Measurements from ENCODE around the gene MDFI.
A peak's percentile ranks its signal among the peaks of the same experiment; 100 is the strongest.

The MDFI gene

DNA sequence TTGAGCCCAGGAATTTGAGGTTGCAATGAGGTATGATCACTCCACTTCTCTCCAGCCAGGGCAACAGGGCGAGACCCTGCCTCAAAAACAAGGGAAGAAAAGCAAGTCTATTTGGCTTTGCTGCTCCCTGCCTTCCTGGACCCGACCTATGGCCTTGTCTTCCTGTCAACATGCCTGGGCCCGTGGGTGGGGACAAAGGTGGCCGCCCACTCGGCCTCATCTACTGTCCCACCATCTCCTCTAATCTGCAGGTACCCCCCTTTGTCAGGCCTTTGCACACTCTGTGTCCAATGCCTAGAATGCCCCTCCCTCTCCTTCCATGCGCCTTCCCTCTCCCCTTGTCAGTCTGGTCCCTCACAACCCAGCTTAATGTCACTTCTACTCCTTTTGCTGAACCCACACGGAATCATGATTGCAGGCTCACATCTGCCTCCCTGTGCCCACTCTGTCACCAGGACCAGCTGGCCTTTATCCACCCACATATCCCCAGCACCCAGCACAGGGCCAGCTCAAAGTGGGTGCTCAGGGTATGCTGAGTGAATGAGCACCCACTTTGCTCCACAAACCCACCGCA is 40.3 kb downstream of the MDFI start:
- no peaks in the 10 kb centered on the region for H3K9me3 ChIP-seq (ENCODE audit: control insufficient read depth, low read length)
- peaks cover 9% of the 10 kb centered on the region for H3K4me1 ChIP-seq (ENCODE audit: control insufficient read depth, insufficient read depth, low read length, poor library complexity, severe bottlenecking)
- no peaks in the 10 kb centered on the region for H3K27me3 ChIP-seq (replicated peaks; ENCODE audit: control insufficient read depth, insufficient read depth, low read length, poor library complexity, severe bottlenecking)
- H3K4me3 ChIP-seq (ENCODE audit: insufficient read depth, low read depth, low read length, poor library complexity, severe bottlenecking) = no peak overlapping the region
- no peaks in the 10 kb centered on the region for H3K36me3 ChIP-seq (ENCODE audit: control insufficient read depth, insufficient read depth, low read length)
- no peak for DNase-seq
- no peak overlapping the region for H3K27ac ChIP-seq (ENCODE audit: insufficient read depth, low read length, poor library complexity, severe bottlenecking)

DNA sequence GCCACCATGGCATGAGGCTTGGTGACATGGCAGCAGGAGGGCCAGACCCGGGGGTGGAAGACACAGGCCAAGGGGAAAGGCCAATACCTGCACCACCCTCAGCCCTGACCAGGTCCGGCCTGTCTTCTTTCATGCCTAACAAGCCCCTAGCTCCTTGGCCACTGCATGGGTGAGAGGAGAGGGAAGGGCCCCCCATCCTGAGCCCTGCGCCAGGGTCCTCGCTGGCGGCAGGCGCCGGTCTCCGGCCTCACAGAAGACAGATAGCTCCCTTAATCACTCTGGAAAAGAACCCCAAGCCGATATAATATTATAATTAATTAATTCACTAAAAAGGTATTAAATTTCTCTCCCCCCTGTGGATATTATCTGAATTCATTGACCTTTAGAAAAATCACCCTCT is 41.4 kb downstream of the MDFI start:
- Histone ChIP-seq H3K4me3 (ENCODE audit: insufficient read depth, low read depth, low read length, poor library complexity, severe bottlenecking) (no peak overlapping the region), H3K9me3 (ENCODE audit: control insufficient read depth, low read length) (no peaks in the 10 kb centered on the region), H3K4me1 (ENCODE audit: control insufficient read depth, insufficient read depth, low read length, poor library complexity, severe bottlenecking) (peaks cover 14% of the 10 kb centered on the region), H3K36me3 (ENCODE audit: control insufficient read depth, insufficient read depth, low read length) (no peaks in the 10 kb centered on the region), H3K27me3 (replicated peaks; ENCODE audit: control insufficient read depth, insufficient read depth, low read length, poor library complexity, severe bottlenecking) (no peaks in the 10 kb centered on the region), H3K27ac (ENCODE audit: insufficient read depth, low read length, poor library complexity, severe bottlenecking) (no peak overlapping the region)
- no peak for DNase-seq

DNA sequence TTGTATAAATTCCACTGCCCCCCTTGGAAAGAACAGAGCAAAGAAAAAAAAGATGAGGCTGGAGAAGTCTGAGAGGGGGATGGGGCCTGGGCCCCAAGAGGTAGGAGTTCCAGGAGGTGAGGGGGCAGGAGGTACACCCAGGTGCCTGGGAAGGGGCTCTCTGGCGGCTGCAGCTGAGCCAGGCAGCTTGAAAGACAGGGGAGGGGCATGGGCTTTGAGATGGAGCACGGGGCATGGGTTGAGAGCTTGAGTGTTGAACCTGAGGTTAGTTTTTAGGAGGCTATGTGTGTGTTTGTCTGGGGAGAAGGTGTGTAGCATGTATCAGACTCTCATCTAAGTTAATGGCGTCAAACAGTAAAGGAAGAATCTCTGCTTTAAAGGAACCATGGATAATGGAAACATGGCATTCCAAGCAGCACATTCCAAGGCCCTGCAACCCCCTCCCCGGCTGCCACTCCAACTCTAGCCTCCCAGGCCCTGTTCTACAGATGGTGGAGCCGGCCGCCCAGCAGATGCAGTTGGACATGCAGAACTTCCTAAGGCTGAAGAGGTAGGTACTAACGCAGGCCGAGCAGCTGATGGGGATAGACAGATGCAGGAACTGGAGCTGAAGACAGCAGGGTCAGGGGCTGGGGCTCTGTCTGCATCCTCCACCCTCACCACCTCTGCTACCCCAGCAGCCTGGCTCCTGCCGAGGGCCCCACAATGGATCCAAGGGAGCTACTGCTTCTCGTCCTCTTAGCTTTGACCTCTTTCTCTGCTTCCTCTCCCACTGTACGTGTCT is 42.1 kb downstream of the MDFI start:
- Histone ChIP-seq H3K27me3 (replicated peaks; ENCODE audit: control insufficient read depth, insufficient read depth, low read length, poor library complexity, severe bottlenecking) (no peaks in the 10 kb centered on the region), H3K4me1 (ENCODE audit: control insufficient read depth, insufficient read depth, low read length, poor library complexity, severe bottlenecking) (peaks cover 14% of the 10 kb centered on the region), H3K4me3 (ENCODE audit: insufficient read depth, low read depth, low read length, poor library complexity, severe bottlenecking) (no peak overlapping the region)

DNA sequence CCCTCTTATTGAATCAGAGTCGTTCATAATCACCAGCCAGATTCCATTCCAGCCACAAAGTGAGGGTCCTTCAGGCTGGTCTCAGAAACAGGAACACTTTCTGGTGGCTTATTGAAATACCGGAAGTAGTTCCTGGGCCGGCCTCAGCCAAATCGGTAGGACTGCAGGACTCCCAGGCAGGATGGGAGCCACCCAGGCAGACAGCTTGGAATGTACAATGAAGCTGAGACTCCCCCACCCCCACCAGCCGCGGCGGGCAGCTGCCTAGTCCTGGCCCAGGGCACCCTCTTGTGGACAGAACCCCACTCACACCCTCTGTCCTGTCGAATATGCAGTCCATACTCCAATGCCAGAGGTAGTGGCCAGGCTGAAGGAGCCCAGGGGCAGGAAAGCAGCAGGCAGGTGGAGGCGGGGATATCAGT is 43.8 kb downstream of the MDFI start:
- Histone ChIP-seq H3K27ac (ENCODE audit: insufficient read depth, low read length, poor library complexity, severe bottlenecking) (no peak overlapping the region), H3K27me3 (replicated peaks; ENCODE audit: control insufficient read depth, insufficient read depth, low read length, poor library complexity, severe bottlenecking) (no peaks in the 10 kb centered on the region), H3K36me3 (ENCODE audit: control insufficient read depth, insufficient read depth, low read length) (peaks cover 8% of the 10 kb centered on the region), H3K4me3 (ENCODE audit: insufficient read depth, low read depth, low read length, poor library complexity, severe bottlenecking) (no peak overlapping the region), H3K4me1 (ENCODE audit: control insufficient read depth, insufficient read depth, low read length, poor library complexity, severe bottlenecking) (peaks cover 14% of the 10 kb centered on the region), H3K9me3 (ENCODE audit: control insufficient read depth, low read length) (no peaks in the 10 kb centered on the region)
- peak; percentile 17 to 36 (median 20) for DNase-seq

More for the DNA sequence above, 42.1 kb downstream of the MDFI start:
- Histone ChIP-seq H3K27ac (ENCODE audit: insufficient read depth, low read length, poor library complexity, severe bottlenecking) (no peak overlapping the region), H3K9me3 (ENCODE audit: control insufficient read depth, low read length) (no peaks in the 10 kb centered on the region), H3K36me3 (ENCODE audit: control insufficient read depth, insufficient read depth, low read length) (peaks cover 3% of the 10 kb centered on the region)
- DNase-seq = no peak

DNA sequence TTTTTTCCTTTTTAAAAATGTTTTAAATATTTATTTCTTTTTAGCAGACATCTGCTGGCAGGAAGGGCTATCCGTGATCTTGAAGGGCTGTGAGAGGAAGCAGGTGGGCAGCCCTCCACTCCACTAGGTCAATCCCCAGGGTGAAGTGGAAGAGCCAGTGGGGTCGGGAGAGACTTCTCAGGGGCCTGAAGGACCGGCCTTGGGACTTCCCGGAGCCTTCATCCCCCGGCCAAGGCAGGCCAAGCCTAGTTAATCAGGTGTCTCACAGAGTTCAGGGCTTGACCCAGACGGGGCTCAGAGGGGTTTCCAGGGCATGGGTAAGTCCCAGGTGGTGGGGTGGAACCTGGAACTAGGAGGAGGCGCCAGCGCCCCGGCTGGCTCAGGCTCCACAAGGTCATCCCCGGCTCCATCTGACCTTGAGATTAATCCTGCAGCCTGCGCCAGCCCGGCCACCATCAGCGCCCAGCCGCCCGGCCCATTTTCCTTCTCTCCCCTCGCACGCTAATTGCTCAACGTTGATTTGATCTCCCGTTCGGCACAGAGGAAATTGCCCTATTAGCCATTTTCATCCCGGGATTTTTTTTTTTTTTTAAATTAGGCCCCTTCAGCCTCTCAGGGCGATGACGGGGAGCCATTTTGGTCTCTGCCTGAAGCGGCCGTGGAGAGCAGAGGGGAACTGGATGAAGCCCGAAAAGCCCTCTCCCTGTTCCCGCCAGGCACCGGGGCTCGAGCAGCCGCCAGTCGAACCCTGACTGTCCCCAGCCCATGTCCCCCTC is 44.4 kb downstream of the MDFI start:
- Histone ChIP-seq H3K27ac (ENCODE audit: insufficient read depth, low read length, poor library complexity, severe bottlenecking) (peak overlapping the region; percentile 11), H3K36me3 (ENCODE audit: control insufficient read depth, insufficient read depth, low read length) (peaks cover 11% of the 10 kb centered on the region), H3K4me3 (ENCODE audit: insufficient read depth, low read depth, low read length, poor library complexity, severe bottlenecking) (peak overlapping the region; percentile 50), H3K4me1 (ENCODE audit: control insufficient read depth, insufficient read depth, low read length, poor library complexity, severe bottlenecking) (peaks cover 14% of the 10 kb centered on the region), H3K9me3 (ENCODE audit: control insufficient read depth, low read length) (no peaks in the 10 kb centered on the region), H3K27me3 (replicated peaks; ENCODE audit: control insufficient read depth, insufficient read depth, low read length, poor library complexity, severe bottlenecking) (no peaks in the 10 kb centered on the region)
- no peak for DNase-seq

DNA sequence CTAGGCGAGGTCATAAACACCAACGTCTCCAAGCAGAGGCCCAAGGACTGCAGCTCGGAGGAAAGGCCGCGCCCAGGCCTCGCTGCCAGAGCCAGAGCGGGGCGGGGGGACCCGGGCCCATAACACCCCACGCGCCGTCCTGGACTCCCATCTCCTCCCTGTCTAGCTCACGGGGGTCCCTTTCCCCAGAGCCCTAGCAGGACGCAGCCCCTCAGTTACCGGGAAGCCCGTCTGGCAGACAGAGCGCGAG is 44.9 kb downstream of the MDFI start:
- Histone ChIP-seq H3K9me3 (ENCODE audit: control insufficient read depth, low read length) (no peaks in the 10 kb centered on the region), H3K4me1 (ENCODE audit: control insufficient read depth, insufficient read depth, low read length, poor library complexity, severe bottlenecking) (peaks cover 14% of the 10 kb centered on the region), H3K27me3 (replicated peaks; ENCODE audit: control insufficient read depth, insufficient read depth, low read length, poor library complexity, severe bottlenecking) (no peaks in the 10 kb centered on the region), H3K36me3 (ENCODE audit: control insufficient read depth, insufficient read depth, low read length) (peaks cover 16% of the 10 kb centered on the region), H3K27ac (ENCODE audit: insufficient read depth, low read length, poor library complexity, severe bottlenecking) (peak overlapping the region; percentile 11), H3K4me3 (ENCODE audit: insufficient read depth, low read depth, low read length, poor library complexity, severe bottlenecking) (peak overlapping the region; percentile 50)
- DNase-seq = peak in 1 of 3 donors; percentile 5

DNA sequence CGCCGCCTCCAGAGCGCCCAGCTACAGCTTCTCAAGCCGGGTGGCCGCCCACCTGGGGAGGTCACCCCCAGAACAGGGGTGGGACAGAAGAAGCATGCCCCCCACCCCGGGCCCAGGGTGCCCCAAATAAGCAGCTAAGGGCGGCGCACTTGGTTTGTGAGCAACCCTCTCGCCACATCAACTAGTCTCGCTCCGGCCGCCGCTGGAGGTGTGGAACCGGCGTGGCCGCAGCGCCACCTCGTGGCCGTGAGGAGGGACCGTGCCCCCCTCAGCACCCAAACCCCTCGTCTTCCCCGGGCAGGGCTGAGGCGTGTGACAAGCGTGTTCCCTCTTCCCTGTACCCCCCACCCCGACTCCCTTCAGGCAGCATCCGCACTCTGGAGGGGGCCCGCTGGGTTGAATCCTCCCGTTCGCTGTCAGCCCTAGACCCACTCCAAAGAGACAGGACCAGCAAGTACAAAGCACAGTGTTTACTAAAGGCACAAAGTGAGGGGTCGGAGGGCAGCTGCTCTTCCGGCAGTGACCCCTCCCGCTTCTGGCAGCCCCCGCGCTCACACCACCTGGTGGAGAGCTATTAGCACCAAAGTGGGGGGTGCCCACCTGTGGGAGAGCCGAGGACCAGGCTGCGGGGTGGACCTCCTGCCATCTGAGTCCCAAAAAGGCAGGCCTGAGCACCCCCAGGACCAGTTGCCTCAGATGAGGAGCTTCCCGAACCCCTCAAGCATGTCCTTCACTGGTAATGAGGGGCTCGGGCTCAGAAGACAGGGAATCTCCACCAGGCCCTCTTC is 45.4 kb downstream of the MDFI start:
- Histone ChIP-seq H3K36me3 (ENCODE audit: control insufficient read depth, insufficient read depth, low read length) (peaks cover 19% of the 10 kb centered on the region), H3K27ac (ENCODE audit: insufficient read depth, low read length, poor library complexity, severe bottlenecking) (peak overlapping the region; percentile 11), H3K4me3 (ENCODE audit: insufficient read depth, low read depth, low read length, poor library complexity, severe bottlenecking) (peak overlapping the region; percentile 50), H3K27me3 (replicated peaks; ENCODE audit: control insufficient read depth, insufficient read depth, low read length, poor library complexity, severe bottlenecking) (no peaks in the 10 kb centered on the region), H3K9me3 (ENCODE audit: control insufficient read depth, low read length) (no peaks in the 10 kb centered on the region), H3K4me1 (ENCODE audit: control insufficient read depth, insufficient read depth, low read length, poor library complexity, severe bottlenecking) (peaks cover 14% of the 10 kb centered on the region)
- DNase-seq = peak; percentile 33 to 55 (median 48)

DNA sequence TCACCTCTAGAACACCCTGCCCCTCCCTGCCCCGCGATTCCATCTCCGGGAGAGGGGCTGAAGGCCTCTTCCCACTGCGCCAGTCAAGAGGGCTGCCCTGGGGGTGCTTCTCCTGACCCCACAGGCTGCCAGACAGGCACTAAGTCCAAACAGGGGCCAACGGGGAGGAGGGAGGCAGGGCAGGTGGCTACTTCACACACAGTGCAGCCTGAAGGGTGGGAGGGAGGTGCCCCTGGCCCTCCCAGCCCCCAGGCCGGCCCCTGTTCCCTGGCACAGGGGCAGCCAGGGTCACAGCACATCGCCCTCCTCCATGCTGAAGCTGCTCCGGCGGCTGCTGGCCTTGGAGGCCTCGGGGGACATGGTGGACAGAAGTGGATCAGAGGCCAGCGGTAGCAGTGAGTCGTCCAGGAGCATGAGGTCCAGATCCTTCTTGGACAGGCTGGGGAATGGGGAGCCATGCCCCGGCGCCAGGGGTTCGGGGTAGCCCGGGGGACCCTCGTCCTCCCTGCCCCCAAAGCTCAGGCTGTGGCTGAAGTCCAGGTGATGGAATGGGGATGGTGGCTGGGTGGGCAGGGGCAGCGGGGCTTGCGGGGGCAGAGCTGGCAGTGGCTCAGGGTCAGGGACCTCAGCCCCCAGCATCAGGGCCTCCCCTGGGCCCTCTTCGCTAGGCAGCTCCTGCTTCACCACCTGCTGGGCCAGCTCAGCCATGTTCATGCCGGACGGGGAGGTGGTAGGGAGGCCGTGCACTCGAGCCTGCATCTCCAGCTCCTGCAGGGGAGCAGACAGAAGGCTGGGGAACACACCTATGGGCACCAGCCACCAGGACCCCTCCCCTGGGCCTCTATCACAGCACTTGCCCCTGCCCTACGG is 46.3 kb downstream of the MDFI start:
- no peak for DNase-seq
- Histone ChIP-seq H3K4me1 (ENCODE audit: control insufficient read depth, insufficient read depth, low read length, poor library complexity, severe bottlenecking) (peaks cover 14% of the 10 kb centered on the region), H3K36me3 (ENCODE audit: control insufficient read depth, insufficient read depth, low read length) (peaks cover 23% of the 10 kb centered on the region), H3K27me3 (replicated peaks; ENCODE audit: control insufficient read depth, insufficient read depth, low read length, poor library complexity, severe bottlenecking) (no peaks in the 10 kb centered on the region), H3K27ac (ENCODE audit: insufficient read depth, low read length, poor library complexity, severe bottlenecking) (no peak overlapping the region), H3K9me3 (ENCODE audit: control insufficient read depth, low read length) (no peaks in the 10 kb centered on the region), H3K4me3 (ENCODE audit: insufficient read depth, low read depth, low read length, poor library complexity, severe bottlenecking) (no peak overlapping the region)

DNA sequence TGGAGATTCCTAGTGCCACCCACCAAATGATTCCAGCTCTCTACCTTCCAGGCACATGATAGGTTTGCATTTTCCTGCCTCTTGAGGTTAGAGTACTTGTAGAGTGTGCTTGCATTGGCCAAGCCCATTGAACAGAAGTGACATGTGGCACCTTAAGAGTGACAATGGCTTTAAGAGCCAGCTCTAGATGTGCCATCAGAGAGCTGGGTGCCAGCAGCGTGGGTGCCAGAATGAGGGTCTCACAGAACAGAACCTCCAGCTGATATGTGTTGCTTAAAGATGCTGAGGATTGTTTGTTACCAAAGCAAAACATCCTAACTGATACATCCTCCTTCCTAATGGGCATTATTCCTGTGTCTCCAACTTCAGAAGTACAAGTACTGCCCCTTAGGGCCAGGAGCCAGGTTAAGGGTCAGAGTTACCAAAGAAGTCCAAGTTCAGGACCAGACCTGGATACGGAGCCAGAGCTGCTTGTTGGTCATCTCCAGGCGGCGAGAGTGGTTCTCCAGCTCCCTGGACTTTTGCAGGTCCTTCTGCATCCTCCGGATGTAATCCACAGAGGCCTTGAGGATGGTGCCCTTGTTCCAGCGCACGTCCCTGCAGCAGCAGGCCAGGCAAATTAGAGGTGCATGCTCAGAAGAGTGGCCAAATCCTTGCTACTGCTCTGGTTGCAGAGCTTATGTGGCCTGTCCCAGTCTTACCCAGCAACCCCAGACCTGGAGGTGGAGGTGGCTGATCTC is 47.5 kb downstream of the MDFI start:
- Histone ChIP-seq H3K9me3 (ENCODE audit: control insufficient read depth, low read length) (no peaks in the 10 kb centered on the region), H3K36me3 (ENCODE audit: control insufficient read depth, insufficient read depth, low read length) (peaks cover 30% of the 10 kb centered on the region), H3K4me1 (ENCODE audit: control insufficient read depth, insufficient read depth, low read length, poor library complexity, severe bottlenecking) (peaks cover 14% of the 10 kb centered on the region)

More for the DNA sequence above, 47.5 kb downstream of the MDFI start:
- Histone ChIP-seq H3K4me3 (ENCODE audit: insufficient read depth, low read depth, low read length, poor library complexity, severe bottlenecking) (no peak overlapping the region), H3K27ac (ENCODE audit: insufficient read depth, low read length, poor library complexity, severe bottlenecking) (no peak overlapping the region), H3K27me3 (replicated peaks; ENCODE audit: control insufficient read depth, insufficient read depth, low read length, poor library complexity, severe bottlenecking) (no peaks in the 10 kb centered on the region)
- no peak for DNase-seq
